HG03442 (cell line): Measurements from ENCODE around the gene STK26.
"Not testable (repeated sequence)": the region's sequence is repeated elsewhere in the genome, so short reads cannot be mapped to it uniquely, and the experiment has no call there.

Experiments used
- ATAC-seq: cut with Tn5 transposase; IDR thresholded peaks from one replicate; pipeline ENCODE4 v1.9.1; 2021; ENCODE audit warnings: mild to moderate bottlenecking, moderate library complexity; ENCODE audit not compliant: unreplicated experiment

Gene STK26

DNA sequence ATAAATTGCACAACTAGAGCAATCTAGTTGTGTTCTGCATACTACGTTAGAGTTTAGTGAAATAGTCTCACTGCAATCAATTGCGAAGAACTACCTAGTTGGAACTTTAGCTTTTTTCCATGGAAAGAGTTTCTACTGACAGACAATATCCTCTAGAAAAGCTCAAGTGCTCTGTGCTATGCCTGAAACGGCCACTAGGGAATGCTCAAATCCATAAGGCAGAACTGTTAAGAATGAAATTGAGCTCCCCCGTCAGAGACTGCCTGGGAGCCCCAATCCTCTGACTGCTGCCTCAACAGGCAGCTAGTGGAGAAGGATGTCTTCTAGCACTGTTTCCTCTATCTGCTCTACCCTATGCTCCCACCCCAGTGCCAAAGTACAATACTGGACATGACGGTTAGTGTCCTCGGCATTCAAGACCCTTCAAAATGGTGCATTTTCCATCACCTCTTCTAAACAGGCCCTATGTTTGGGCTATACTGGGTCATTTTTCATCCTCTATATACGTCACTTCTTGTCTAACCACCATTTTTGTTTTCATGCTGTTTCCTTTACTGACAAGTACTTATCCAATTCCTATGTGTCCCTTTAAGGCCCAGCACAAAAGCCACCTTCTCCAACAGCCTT is 69.5 kb downstream of the STK26 start:
- peak; percentile 79 for ATAC-seq

DNA sequence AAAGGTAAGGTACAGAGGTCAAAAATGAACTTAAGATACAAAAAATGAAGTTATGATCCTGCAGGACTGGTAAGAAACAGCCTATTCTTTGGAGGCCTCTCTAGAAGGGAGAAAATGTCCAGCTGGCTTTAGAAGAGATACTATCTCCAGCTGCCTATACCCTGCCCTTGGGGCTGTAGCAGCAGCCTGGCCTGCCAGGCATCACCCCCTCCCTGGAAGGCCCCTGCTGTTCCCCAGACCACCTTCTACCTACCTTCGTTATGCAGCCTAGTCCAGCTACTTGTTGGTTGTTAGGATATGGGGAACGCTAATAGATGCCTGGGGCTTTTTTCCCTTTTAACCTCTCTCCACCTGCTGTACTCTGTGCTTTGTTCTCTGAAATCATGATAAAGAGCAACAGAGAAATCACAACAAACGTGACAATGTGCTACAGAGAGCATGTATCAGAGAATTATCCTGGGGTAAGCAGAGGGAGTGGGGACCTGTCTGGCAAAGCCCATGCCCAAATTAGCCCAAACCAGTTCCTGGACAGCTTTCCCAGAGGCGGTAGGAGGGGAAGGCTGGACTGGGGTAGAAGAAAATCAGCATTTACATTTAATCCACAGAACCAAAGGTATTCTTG is 70.2 kb downstream of the STK26 start:
- ATAC-seq = no peak

DNA sequence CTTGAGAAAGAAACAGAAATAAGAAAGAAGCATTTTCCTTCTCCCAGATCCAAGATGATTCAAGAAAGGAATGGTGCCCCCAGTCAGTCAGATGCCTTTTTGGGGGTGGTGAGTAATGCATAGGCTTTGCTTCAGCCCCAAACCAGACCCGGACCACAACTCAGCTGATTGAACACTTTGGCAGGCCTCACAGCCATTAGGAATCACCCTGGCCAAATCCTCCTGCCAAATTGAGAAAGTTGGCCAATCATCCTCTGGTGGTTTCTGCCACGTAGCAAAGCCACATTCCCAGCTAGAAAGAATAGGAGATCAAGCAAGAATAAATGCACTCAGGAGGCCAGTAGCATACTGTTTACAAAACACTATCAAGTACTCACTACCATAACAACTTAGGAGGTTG is 71.1 kb downstream of the STK26 start:
- ATAC-seq = no peak

DNA sequence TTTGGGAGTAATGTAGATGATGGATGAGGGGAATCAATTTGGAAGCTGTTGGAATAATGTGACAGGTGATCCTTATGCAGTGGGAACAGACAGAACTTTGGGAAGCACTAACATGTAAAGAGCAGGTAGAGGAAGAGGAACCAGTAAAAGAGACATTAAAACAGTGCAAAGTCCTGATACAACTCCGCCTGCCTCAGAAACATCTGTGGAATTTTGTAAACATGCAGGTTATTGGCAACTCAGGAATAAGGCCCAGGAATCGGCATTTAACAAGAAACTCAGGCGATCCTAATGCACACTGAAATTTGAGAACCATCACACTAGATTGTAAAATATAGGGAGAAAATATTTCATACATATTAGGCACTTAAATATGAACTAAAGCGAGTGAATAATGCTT is 75.6 kb downstream of the STK26 start:
- not testable (repeated sequence) for ATAC-seq

DNA sequence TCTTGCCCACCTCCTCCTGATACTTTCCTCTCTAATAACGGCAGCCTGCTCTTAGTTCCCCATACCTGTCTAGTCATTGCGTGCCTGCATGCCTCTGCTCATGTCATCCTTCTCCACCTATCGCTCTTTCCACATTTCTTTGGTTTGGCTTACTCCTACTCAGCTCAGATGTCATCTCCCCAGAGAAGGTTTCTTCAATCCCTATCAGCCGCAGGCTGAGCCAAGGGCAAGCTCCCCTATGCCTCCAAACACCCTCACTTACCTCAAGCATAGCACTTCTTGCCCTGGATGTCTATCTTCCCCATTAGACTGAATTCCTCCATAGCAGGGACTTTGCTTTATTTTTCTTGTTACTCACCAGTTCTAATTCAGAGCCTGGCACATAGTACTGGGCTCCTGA is 78.1 kb downstream of the STK26 start:
- no peak for ATAC-seq

DNA sequence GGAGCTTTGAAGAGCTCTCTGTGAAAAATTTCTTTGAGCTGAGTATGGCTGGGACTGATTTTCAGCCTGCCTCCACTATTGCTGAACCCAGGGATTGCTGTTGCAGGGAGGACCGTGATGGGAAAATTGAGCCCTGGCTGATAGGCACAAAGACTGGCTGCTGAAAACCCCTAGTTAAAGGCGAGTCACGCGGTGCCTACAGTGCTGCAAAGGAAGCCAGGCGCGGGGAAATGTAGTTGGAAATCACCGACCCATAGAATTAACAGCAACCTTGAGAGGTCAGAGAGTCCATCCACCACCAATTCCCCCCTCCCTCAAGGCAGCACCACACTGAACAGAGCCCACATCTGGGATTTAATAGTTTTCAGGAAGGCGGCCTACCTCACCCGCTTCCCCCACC is 78.7 kb downstream of the STK26 start:
- ATAC-seq = no peak

DNA sequence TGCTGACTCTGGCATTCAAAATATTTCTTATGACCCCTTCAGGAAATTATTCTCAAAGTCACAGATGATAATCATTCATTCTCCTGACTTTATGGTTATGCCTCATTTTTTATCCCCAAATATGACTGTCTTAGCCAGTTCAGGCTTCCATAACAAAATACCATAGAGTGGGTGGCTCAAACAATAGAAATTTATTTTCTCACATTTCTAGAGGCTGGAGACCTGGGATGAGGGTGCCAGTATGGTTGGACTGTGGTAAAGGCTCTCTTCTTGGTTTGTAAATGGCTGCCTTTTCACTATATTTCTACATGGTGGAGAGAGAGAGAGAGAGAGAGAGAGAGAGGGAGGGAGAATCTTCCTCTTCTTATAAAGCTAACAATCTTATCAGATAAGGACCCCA is 84.2 kb downstream of the STK26 start:
- ATAC-seq = no peak

DNA sequence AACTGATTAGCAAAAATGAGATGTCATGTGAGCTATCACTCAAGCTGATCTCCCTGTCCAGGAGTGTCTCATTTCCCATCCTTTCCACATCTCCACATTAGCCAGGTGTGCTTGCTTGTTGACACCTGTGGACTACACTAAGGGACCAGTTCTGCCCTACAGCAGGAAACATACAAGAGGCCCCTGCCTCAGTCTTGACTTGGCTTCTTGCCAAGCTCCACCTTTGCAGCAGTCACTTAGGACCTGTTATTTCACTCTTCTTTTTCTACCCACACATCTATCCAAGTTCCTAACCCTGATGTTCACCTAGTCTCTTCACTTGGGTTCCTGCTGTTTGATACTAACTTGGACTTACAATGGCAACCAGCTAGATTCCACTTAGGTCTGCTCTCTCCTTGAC is 91.5 kb downstream of the STK26 start:
- no peak for ATAC-seq

DNA sequence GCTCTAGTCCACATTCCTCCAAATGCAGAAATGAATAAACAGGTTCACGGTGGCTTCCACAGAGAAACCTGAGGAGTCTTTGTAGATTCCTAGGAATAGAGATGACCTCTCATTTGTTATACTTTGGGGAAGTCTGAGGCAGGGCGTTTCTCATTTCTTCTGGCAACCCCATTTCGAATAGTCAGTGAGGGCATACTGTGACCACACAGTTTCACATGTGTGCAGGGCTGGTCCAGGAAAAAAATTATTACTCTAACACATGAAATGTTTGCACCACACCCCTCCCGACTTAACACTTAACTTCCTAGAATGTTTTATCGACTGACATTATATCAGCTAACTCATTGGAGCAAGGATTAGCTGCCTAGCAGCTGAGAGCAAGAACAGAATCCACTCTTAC is 92.7 kb downstream of the STK26 start:
- ATAC-seq = no peak

DNA sequence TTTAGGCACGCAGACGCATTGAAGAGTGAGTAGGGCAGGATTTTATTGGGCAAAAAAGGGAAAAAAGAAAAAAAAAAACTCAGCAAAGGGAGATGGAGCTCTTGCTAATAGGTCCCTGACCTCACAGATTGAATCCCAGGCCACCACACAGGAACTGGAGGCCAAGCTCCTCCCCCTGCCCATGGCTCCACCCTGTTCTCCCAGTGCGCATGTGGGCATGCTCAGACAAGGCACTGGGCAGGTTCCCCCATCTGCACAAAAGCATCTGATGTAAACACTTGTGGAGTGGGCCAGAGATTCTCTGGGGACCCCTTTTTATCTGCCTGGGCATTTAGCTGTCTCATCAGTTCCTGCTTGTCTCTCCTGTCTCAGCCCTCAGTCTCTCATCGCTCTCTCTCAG is 95.3 kb downstream of the STK26 start:
- ATAC-seq = no peak

DNA sequence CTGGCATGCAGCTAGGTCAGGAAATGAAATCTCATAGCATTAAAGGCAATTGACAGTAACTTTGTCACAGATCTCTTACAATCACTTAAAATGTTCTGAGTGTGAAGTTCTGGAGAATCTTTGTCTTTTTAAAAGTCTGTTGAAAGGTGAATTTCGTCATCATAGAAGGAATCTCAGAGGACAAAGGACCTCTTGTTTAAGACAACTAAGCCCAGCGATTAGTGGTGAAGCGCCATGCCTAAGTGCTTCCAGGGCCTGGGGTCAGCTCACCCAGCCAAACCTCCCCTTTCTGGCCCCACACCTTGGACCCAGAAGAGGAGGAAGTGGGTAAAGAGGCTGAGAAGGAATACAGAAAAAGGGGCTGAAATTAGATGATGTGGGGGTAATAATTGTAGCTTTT is 96.2 kb downstream of the STK26 start:
- ATAC-seq = no peak

DNA sequence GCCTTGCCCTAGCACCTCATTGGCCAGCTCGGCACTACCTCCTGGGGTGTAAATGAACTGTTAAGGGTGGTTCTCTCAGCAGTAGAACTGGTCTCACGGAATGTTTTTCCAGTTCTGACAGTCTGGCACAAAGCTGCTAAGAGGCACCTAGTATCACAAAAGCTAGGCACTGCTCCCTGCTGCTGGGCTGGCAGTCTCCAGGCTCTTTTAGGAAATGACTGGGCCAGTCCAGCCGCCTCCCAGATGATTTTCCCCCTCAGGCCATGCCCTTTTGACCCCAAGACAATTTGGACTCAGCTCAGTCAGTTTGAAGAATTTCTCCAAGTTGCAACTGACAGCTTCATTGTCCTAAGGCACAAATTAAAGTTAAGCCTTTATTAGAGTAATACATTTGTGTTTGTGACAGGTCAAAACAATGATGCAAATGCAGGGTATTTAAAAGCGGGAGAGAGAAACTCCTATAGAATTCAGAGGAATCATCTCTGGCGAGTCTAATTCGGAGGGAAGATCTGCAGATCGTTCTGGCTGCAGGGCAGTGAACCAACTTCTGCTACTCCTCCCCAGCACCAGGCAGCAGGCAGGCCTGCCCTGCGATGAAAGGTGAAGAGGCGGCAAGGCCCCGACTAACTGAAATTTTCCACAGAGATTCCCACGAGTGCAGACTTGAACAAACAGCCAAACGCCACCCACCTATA is 96.9 kb downstream of the STK26 start:
- no peak for ATAC-seq

DNA sequence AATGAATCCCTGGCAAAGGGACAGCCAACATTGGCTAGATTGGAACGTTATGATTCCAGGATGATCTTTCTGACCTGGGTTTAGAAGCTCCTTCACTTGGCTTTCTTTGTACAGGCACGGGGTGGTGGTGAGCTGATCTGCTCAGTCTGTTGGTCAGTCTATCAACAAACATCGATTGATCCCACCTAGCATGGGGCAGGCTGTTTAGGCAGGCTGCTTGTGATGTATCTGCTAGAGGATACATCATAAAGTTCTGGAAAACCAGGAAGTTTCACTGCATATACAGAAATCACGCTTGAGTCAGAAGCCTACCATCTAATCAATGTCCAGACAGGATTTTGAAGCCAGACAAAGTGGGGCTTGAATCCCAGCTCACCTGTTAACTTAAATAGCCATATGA is 97.8 kb downstream of the STK26 start:
- no peak for ATAC-seq
